ENCODE results near the gene POGLUT2. TPM values are rescaled to one million over a fixed set of nuclear protein-coding genes. Genes with fewer than 3 reads are reported as not detected.
A peak's percentile ranks its signal among the peaks of the same experiment; 100 is the strongest.

The POGLUT2 gene
- total and polyA plus RNA-seq, 10 of the 15 experiments (the other 5 are each of a cell fraction or from before 2014, with no cell fraction given), result 2.9 to 11.3 (median 7.6) TPM

DNA sequence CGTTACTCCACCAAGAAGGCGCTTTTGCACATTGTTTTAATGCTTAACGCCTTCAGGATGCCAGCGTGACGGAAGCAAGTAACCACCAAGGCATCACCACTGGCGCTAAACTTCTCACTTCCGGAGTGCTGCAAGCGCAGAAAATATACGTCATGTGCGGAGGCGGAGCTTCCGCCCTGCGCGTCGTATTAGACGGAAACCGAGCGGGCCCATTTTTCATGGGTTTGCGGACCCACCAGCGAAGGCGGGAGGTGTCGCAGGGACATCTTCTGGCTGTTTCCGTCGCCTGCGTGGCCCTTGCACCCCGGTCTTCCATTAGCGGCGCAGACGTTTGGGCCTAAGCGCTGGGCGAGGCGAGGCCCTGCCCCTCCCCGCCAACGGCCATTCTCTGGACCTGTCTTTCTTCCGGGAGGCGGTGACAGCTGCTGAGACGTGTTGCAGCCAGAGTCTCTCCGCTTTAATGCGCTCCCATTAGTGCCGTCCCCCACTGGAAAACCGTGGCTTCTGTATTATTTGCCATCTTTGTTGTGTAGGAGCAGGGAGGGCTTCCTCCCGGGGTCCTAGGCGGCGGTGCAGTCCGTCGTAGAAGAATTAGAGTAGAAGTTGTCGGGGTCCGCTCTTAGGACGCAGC is 47.0 kb upstream of the POGLUT2 start, which contains the start of gene ERCC5 (continued):
- TF ChIP-seq TCF7 (IDR thresholded peaks at IDR 0.05; ENCODE audit: borderline replicate concordance) (no peak), HDAC2 (IDR thresholded peaks at IDR 0.05) (no peak), E2F4 (IDR thresholded peaks at IDR 0.05; ENCODE audit: low read depth, low read length) (no peak), SREBF2 (IDR thresholded peaks at IDR 0.05; ENCODE audit: low read length) (no peak), CBX5 (IDR thresholded peaks at IDR 0.05; ENCODE audit: low read depth) (peak; percentile 94), HDAC6 (IDR thresholded peaks at IDR 0.05; ENCODE audit: unreplicated experiment) (no peak), ZBTB11 (CRISPR knock-in tag; IDR thresholded peaks at IDR 0.05) (peak; percentile 38; the same call in 1 of the 2 replicates), BMI1 (IDR thresholded peaks at IDR 0.05; ENCODE audit: borderline replicate concordance) (no peak), ZNF592 (IDR thresholded peaks at IDR 0.05) (no peak), RAD51 (IDR thresholded peaks at IDR 0.05) (peak; percentile 8; the same call in 1 of the 2 replicates), JUNB (IDR thresholded peaks at IDR 0.05) (no peak), BCL3 (IDR thresholded peaks at IDR 0.05; ENCODE audit: borderline replicate concordance, insufficient read depth, low read depth, low read length, poor library complexity, severe bottlenecking) (peak; percentile 35)
- TF ChIP-seq, protein P1, sequence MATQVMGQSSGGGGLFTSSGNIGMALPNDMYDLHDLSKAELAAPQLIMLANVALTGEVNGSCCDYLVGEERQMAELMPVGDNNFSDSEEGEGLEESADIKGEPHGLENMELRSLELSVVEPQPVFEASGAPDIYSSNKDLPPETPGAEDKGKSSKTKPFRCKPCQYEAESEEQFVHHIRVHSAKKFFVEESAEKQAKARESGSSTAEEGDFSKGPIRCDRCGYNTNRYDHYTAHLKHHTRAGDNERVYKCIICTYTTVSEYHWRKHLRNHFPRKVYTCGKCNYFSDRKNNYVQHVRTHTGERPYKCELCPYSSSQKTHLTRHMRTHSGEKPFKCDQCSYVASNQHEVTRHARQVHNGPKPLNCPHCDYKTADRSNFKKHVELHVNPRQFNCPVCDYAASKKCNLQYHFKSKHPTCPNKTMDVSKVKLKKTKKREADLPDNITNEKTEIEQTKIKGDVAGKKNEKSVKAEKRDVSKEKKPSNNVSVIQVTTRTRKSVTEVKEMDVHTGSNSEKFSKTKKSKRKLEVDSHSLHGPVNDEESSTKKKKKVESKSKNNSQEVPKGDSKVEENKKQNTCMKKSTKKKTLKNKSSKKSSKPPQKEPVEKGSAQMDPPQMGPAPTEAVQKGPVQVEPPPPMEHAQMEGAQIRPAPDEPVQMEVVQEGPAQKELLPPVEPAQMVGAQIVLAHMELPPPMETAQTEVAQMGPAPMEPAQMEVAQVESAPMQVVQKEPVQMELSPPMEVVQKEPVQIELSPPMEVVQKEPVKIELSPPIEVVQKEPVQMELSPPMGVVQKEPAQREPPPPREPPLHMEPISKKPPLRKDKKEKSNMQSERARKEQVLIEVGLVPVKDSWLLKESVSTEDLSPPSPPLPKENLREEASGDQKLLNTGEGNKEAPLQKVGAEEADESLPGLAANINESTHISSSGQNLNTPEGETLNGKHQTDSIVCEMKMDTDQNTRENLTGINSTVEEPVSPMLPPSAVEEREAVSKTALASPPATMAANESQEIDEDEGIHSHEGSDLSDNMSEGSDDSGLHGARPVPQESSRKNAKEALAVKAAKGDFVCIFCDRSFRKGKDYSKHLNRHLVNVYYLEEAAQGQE (IDR thresholded peaks at IDR 0.05; ENCODE audit: low read depth, low read length), result no peak
- TF ChIP-seq, protein P2, sequence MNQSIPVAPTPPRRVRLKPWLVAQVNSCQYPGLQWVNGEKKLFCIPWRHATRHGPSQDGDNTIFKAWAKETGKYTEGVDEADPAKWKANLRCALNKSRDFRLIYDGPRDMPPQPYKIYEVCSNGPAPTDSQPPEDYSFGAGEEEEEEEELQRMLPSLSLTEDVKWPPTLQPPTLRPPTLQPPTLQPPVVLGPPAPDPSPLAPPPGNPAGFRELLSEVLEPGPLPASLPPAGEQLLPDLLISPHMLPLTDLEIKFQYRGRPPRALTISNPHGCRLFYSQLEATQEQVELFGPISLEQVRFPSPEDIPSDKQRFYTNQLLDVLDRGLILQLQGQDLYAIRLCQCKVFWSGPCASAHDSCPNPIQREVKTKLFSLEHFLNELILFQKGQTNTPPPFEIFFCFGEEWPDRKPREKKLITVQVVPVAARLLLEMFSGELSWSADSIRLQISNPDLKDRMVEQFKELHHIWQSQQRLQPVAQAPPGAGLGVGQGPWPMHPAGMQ (IDR thresholded peaks at IDR 0.05; ENCODE audit: borderline replicate concordance), result no peak
